Measurements from ENCODE around the gene PNMA1.
"Not testable (repeated sequence)": the region's sequence is repeated elsewhere in the genome, so short reads cannot be mapped to it uniquely, and the experiment has no call there.

Gene PNMA1

DNA sequence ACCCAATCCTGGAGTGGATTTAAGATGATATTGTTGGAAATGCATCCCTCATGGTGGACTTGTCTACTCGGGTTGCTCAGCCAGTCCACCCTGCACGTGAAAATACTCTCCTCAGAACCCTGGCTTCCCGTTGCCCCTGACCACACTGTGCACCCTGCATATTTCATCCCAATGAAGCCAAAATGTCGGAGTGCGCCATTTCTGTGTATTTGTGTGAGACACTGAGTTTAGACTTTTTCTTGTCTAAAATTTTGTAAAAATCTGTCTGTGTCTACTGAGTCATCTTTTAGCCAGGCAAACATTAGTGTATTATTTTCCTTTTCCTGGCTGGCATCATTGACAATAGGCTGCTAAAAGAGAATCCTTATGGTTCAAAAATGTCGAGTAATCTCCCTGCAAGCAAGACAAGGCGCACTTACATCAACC is 485 bp upstream of the PNMA1 start:
- DNase-seq = no peak

GRCh38 chr14:73713206-73713802 is 880 bp downstream of the PNMA1 start:
- no peak for DNase-seq

- DNase-seq = no peak
Observed at GRCh38 chr14:73712540-73713180, 1.5 kb downstream of the PNMA1 start.

DNA sequence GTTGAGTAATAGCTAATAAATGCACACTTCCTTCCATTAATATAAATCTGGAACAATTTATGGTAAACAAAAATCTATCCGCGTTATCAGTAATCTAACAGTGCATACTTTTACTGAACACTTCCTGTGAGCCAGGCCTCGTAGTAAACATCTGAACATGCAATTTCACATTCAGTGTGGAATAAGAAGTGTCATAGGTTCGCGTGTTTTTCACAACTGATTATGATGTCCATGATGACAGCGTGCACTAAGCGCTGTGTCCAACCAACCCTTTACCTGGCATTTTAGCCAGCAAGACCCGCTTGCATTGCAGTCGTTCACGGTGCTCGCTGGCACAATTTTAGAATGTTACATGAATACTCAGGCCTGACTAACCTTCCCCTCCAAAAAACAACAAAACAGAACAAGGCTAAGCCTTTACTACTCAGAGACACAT is 2.1 kb downstream of the PNMA1 start:
- DNase-seq = no peak

DNA sequence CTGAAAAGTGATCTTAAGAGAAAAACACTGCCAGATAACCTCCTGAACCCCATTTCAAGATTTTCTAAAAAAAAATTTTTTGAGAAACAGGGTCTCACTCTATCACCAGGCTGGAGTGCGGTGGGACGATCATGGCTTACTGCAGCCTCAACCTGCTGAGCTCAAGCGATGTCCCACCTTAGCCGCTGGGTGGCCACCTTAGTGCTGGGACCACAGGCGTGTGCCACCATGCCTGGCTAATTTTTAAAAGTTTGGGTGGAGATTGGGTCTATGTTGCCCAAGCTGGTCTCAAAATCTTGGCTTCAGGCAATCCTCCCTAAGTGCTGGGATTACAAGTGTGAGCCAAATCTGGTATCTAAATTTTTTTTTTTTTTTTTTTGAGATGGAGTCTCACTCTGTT is 3.4 kb downstream of the PNMA1 start:
- DNase-seq = no peak

DNA sequence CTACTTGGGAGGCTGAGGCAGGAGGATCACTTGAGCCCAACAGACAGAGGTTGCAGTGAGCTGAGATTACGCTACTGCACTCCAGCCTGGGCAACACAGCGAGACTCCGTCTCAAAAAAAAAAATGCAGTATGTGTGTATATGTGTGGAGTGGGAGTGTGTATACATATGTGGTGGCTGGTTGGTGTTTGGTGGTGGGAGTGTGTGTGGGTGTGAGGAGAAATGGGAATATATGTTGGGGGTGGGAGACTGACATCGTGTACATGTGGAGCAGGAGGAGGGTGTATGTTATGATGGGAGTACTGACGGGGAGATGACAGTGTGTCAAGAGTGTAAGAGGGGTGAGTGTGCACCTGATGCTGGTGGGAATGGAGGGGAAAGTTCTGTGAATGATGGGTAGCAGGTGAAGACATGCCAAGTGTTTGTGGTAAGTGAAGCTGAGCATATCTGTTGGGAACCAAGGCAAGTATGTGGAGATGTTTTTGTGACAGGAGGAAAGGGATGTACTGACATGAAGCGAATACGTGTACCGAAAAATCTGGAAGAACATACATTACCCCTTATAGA is 4.2 kb downstream of the PNMA1 start:
- no peak for DNase-seq

- DNase-seq = not testable (repeated sequence)
Observed at GRCh38 chr14:73708076-73708475, 6.1 kb downstream of the PNMA1 start.

GRCh38 chr14:73700325-73700724 is 13.9 kb downstream of the PNMA1 start:
- no peak for DNase-seq

GRCh38 chr14:73696466-73697400 is 17.5 kb downstream of the PNMA1 start:
- DNase-seq = no peak

DNA sequence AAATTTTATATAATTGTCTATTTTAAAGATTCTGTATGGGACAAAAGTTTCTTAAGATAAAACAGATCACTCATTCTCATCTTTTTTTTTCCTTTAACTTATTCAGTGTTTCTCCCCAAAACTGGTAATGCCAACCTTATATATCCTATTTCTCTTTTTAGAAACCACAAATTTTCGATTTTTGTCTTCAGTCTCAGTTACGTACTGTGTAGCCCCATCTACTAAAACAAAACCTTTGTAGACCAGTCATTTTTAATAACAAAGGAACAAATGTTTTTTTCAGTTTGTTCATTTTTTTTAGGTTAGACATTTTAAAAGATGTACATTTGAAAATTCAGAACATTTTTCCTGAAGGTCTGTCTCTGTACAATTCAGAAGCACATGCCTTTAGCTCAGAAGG is 18.2 kb downstream of the PNMA1 start:
- no peak for DNase-seq

GRCh38 chr14:73695082-73695481 is 19.1 kb downstream of the PNMA1 start:
- no peak for DNase-seq

DNA sequence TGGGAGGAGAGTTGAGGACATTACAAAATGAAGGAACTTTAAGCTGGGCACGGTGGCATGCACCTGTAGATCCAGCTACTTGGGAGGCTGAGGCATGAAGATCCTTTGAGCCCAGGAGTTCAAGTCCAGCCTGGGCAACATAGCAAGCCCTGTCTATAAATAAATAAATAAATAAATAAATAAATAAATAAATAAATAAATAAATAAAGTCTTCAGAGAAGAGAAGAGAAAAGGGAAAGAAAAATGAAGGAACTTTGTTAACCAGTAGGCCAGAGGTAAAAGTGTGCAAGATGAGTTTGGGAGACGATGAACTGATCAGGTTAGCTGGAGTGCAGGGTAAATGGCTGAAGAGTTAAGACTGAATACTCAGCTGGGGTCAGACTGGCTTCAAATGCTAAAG is 20.1 kb downstream of the PNMA1 start:
- DNase-seq = no peak

- DNase-seq = no peak
Observed at GRCh38 chr14:73686901-73687300, 27.3 kb downstream of the PNMA1 start.

GRCh38 chr14:73685328-73685727 is 28.9 kb downstream of the PNMA1 start:
- DNase-seq = no peak

- DNase-seq = no peak
Observed at GRCh38 chr14:73684627-73685026, 29.6 kb downstream of the PNMA1 start.

- DNase-seq = no peak
Observed at GRCh38 chr14:73680821-73681220, 33.4 kb downstream of the PNMA1 start.

- no peak for DNase-seq
Observed at GRCh38 chr14:73678698-73679097, 35.5 kb downstream of the PNMA1 start.

DNA sequence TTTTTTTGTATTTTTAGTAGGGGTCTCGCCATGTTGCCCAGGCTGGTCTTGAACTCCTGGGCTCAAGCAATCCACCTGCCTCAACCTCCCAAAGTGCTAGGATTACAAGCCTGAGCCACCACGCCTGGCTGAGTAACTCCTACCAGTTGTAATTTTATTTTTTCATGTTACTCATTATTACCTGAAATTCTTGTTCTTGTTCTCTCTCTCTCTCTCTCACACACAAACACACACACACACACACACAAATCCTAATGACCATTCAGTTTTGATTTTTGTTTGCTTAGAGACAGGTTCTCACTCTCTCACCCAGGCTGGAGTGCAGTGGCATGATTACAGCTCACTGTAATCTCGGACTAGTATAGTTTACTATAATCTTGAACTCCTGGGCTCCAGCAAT is 39.2 kb downstream of the PNMA1 start:
- DNase-seq = no peak

DNA sequence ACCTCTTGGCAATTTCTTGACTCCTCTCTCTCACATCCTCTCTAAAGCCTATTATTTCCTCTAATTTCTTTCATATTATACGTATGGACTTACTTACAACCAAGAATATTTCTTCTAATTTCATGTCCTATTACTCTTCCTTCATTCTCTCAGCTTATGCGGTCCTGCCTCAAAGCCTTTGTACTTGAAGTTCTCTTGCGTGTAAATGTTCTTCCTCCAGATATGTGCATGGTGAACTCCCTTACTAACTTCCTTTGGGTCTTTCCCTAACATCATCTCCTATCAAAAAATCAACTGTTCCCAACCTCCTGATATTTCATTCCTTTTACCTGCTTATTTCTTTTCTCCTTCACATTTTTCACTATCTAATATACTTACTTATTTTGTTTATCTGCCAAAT is 46.3 kb downstream of the PNMA1 start:
- DNase-seq = no peak

GRCh38 chr14:73666583-73666982 is 47.6 kb downstream of the PNMA1 start:
- DNase-seq = no peak

DNA sequence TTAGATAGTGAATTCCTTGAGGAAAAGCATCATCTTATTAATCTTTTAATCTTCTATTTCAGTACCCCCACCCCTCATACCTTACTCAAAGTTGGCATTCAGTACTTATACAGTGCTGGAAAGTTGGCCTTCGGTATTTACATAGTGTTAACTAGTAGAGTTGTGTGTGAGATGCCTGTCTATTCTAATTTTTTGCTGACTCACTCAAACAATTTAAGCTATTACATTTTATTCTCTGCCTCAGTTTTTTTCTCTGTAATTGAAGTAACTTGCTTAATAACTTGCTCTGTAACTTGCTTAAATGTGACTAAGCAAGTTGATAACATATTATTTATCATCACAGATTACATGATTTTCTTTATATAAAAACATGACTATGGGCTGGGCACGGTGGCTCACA is 49.1 kb downstream of the PNMA1 start:
- no peak for DNase-seq

DNA sequence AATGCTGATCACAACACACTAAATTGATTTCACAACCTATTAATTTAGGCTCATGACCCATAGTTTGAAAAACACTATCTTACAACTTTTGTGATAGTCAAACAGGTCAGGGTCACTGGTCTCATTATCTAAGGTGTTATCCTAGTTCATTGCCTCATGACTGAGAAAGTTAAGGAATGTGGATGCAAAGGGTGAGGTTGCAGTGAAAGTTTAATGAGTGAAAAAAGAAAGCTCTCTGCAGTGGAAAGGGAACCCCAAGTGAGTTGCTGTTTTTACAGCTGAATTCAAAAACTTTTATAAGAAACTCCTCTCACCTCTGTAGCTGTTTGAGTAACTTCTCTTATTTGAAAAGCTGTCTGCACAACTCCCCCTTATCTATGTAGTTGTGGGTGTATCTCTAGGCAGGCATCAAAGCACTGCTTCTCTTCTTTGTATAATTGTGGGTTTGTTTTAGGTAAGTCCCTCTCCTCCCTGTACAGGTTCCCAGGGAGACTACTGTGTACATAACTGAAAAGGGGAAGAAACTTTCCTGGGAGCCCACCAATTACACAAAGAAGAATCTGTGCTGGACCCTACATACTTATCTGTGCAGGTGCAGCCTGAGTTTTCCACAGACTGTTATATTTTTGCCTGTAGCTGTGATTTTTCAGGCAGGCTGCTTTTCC is 50.5 kb downstream of the PNMA1 start:
- DNase-seq = no peak

DNA sequence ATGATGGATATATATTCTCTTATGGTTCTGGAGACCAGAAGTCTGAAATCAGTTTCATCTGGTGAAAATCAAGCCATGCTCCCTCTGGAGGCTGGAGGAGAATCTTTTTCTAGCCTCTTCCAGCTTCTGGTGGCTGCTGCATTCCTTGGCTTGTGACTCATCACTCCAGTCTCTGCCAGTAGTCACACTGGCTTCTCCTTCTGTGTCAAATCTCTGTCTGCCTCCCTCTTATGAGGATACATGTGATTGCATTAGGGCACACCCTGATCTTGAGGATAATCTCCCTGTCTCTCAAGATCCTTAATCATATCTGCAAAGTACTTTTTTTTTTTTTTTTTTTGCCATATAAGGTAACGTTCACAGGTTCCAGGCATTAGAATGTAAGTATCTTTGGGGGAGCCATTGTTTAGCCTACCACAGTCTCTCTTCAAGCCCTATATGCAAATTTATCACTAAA is 51.7 kb downstream of the PNMA1 start:
- no peak for DNase-seq

Measured in GDM1 (cell line).